Measurements from ENCODE around the gene GFOD1. TPM values are rescaled to one million over a fixed set of nuclear protein-coding genes. Genes with fewer than 3 reads are reported as not detected.

Gene GFOD1
- polyA plus RNA-seq, 1 of the 3 experiments (the other 2 are of a cell fraction), result 1.6 TPM

GRCh38 chr6:13431059-13431656 is 56.2 kb downstream of the GFOD1 start:
- 85% methylated on average over 6 of the region's 6 CpGs for WGBS (ENCODE audit: low lambda C conversion rate)
- CTCF ChIA-PET, result interaction anchor here (1.0 kb wide), 1 partner anchor 8 kb away, joined by 5 read pairs; no protein-coding TSS in a partner anchor

GRCh38 chr6:13429406-13429753 is 58.0 kb downstream of the GFOD1 start:
- Histone ChIP-seq H3K9ac (no peak overlapping the region), H3K9me2 (no peaks in the 10 kb centered on the region), H3K36me3 (replicated peaks in 1 of 2; ENCODE audit: control insufficient read depth in 1 of 2, insufficient read depth in 2 of 2, low read length in 1 of 2) (no peaks in the 10 kb centered on the region), H3K4me2 (no peak overlapping the region), H3F3A (replicated peaks; ENCODE audit: insufficient read depth) (peaks cover 4% of the 10 kb centered on the region), H3K79me2 (ENCODE audit: insufficient read depth) (no peaks in the 10 kb centered on the region), H3K4me1 (ENCODE audit: control insufficient read depth in 1 of 2, insufficient read depth in 2 of 2, low read depth in 1 of 2, low read length in 1 of 2) (peaks cover 0 to 4% of the 10 kb centered on the region in 2 experiments; a peak in 2 of 4 replicates), H2AFZ (ENCODE audit: low read depth) (no peak overlapping the region), H3K4me3 (ENCODE audit: low read depth in 2 of 2, low read length in 1 of 2) (no peak overlapping the region), H3K27ac (ENCODE audit: low read depth in 2 of 2, low read length in 1 of 2) (no peak overlapping the region), H3K9me3 (no peaks in the 10 kb centered on the region), H4K20me1 (ENCODE audit: insufficient read depth) (no peaks in the 10 kb centered on the region), H3K27me3 (ENCODE audit: insufficient read depth) (no peaks in the 10 kb centered on the region)
- no peak for DNase-seq
- ChIA-PET CTCF (no interaction called here), POLR2A (no interaction called here)
- 92% methylated on average over 5 of the region's 5 CpGs for WGBS (ENCODE audit: low lambda C conversion rate)
- TF ChIP-seq NFIC (IDR thresholded peaks at IDR 0.05; ENCODE audit: borderline replicate concordance), result no peak
- TF ChIP-seq, protein P1, sequence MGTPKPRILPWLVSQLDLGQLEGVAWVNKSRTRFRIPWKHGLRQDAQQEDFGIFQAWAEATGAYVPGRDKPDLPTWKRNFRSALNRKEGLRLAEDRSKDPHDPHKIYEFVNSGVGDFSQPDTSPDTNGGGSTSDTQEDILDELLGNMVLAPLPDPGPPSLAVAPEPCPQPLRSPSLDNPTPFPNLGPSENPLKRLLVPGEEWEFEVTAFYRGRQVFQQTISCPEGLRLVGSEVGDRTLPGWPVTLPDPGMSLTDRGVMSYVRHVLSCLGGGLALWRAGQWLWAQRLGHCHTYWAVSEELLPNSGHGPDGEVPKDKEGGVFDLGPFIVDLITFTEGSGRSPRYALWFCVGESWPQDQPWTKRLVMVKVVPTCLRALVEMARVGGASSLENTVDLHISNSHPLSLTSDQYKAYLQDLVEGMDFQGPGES (IDR thresholded peaks at IDR 0.05; ENCODE audit: low read depth, low read length), result no peak
- no peak for TF ChIP-seq TEAD4 (IDR thresholded peaks at IDR 0.05; ENCODE audit: borderline replicate concordance, insufficient read depth)
- TF ChIP-seq RCOR1 (IDR thresholded peaks at IDR 0.05; ENCODE audit: low read length), result no peak
- TF ChIP-seq POLR2AphosphoS5 (IDR thresholded peaks at IDR 0.05; ENCODE audit: low read depth, low read length), result no peak
- TF ChIP-seq FOSL2 (IDR thresholded peaks at IDR 0.05; ENCODE audit: borderline replicate concordance, low read depth), result no peak
- TF ChIP-seq REST (IDR thresholded peaks at IDR 0.05; ENCODE audit: low read depth, low read length), result no peak
- TF ChIP-seq EP300 (IDR thresholded peaks at IDR 0.05; ENCODE audit: borderline replicate concordance in 1 of 2, low read depth in 1 of 2, low read length in 1 of 2), result no peak
- no peak for TF ChIP-seq MXI1 (IDR thresholded peaks at IDR 0.05; ENCODE audit: low read depth, low read length)
- TF ChIP-seq RFX5 (IDR thresholded peaks at IDR 0.05; ENCODE audit: low read length), result no peak
- no peak for TF ChIP-seq JUND (IDR thresholded peaks at IDR 0.05)
- no peak for TF ChIP-seq MEF2A (IDR thresholded peaks at IDR 0.05; ENCODE audit: borderline replicate concordance, low read depth)

More at GRCh38 chr6:13431059-13431656, 56.2 kb downstream of the GFOD1 start:
- no peak overlapping the region for H2AFZ ChIP-seq (ENCODE audit: low read depth)
- no peaks in the 10 kb centered on the region for H3F3A ChIP-seq (replicated peaks; ENCODE audit: insufficient read depth)
- H3K9me2 ChIP-seq, result no peaks in the 10 kb centered on the region
- no peak for TF ChIP-seq POLR2AphosphoS5 (IDR thresholded peaks at IDR 0.05; ENCODE audit: low read depth, low read length)
- TF ChIP-seq, protein P1 (IDR thresholded peaks at IDR 0.05; ENCODE audit: low read depth, low read length), result no peak
- no peak for TF ChIP-seq RXRA (IDR thresholded peaks at IDR 0.05; ENCODE audit: borderline replicate concordance, low read depth)
- TF ChIP-seq TEAD4 (IDR thresholded peaks at IDR 0.05; ENCODE audit: borderline replicate concordance, insufficient read depth), result no peak
- no peak for TF ChIP-seq SMC3 (IDR thresholded peaks at IDR 0.05; ENCODE audit: low read depth, low read length)
- no peak for TF ChIP-seq FOSL2 (IDR thresholded peaks at IDR 0.05; ENCODE audit: borderline replicate concordance, low read depth)
- peaks cover 0 to under 1% of the 10 kb centered on the region in 2 experiments; a peak in 1 of 4 replicates for H3K4me1 ChIP-seq (ENCODE audit: control insufficient read depth in 1 of 2, insufficient read depth in 2 of 2, low read depth in 1 of 2, low read length in 1 of 2)
- H3K36me3 ChIP-seq (replicated peaks in 1 of 2; ENCODE audit: control insufficient read depth in 1 of 2, insufficient read depth in 2 of 2, low read length in 1 of 2), result no peaks in the 10 kb centered on the region
- H3K9me3 ChIP-seq, result no peaks in the 10 kb centered on the region
- DNase-seq, result no peak
- H3K27ac ChIP-seq (ENCODE audit: low read depth in 2 of 2, low read length in 1 of 2), result no peak overlapping the region
- no peaks in the 10 kb centered on the region for H3K27me3 ChIP-seq (ENCODE audit: insufficient read depth)
- H3K4me3 ChIP-seq (ENCODE audit: low read depth in 2 of 2, low read length in 1 of 2), result no peak overlapping the region
- no peaks in the 10 kb centered on the region for H3K79me2 ChIP-seq (ENCODE audit: insufficient read depth)
- no peaks in the 10 kb centered on the region for H4K20me1 ChIP-seq (ENCODE audit: insufficient read depth)
- no peak overlapping the region for H3K9ac ChIP-seq
- H3K4me2 ChIP-seq, result no peak overlapping the region
- POLR2A ChIA-PET, result no interaction called here
